Fibroblast of lung (primary cell): Measurements from ENCODE around the gene KRT7. TPM values are rescaled to one million over a fixed set of nuclear protein-coding genes. Genes with fewer than 3 reads are reported as not detected.

Source experiments
- DNase-seq, 2 donors: peaks; one replicate each; pipeline versions ENCODE4 v3.0.0 to v3.0.0-alpha.2; 2010; ENCODE audit warnings: low read depth in 2 of 2
- H2AFZ ChIP-seq: 2 replicates; pipeline ENCODE4 v1.5.1; 2012; ENCODE audit warnings: low read length, control low read depth, inconsistent platforms
- H3K27ac ChIP-seq: 2 replicates; pipeline ENCODE4 v1.5.1; 2011; ENCODE audit warnings: low read length, control low read depth; ENCODE audit not compliant: insufficient read depth
- H3K27me3 ChIP-seq: 2 replicates; pipeline ENCODE4 v1.5.1; 2011; ENCODE audit warnings: mild to moderate bottlenecking, low read length; ENCODE audit not compliant: control insufficient read depth, insufficient read depth
- H3K36me3 ChIP-seq: 2 replicates; pipeline ENCODE4 v1.5.1; 2011; ENCODE audit warnings: low read length; ENCODE audit not compliant: control insufficient read depth, insufficient read depth
- H3K4me1 ChIP-seq: 2 replicates; pipeline ENCODE4 v1.5.1; 2011; ENCODE audit warnings: low read length; ENCODE audit not compliant: control insufficient read depth, insufficient read depth; ENCODE audit errors: extremely low read depth
- H3K4me2 ChIP-seq: 2 replicates; pipeline ENCODE4 v1.5.1; 2011; ENCODE audit warnings: low read length, control low read depth; ENCODE audit not compliant: insufficient read depth; ENCODE audit errors: extremely low read depth
- H3K4me3 ChIP-seq, 4 experiments: fragments of 200-600 bp in 1 of 4; sonication (generic) in 1 of 4; replicated peaks in 1 of 4; 2 replicates each; pipeline ENCODE4 v1.5.1; 2011 to 2016; ENCODE audit warnings: low read length in 4 of 4, low read depth in 3 of 4, mild to moderate bottlenecking in 3 of 4, control low read depth in 2 of 4, inconsistent platforms in 1 of 4, mixed read lengths in 1 of 4; ENCODE audit not compliant: insufficient read depth in 1 of 4; ENCODE audit errors: control extremely low read depth in 1 of 4
- H3K79me2 ChIP-seq: 2 replicates; pipeline ENCODE4 v1.5.1; 2012; ENCODE audit warnings: mild to moderate bottlenecking, low read length, inconsistent platforms; ENCODE audit not compliant: control insufficient read depth, insufficient read depth
- H3K9ac ChIP-seq: 2 replicates; pipeline ENCODE4 v1.5.1; 2011; ENCODE audit warnings: mild to moderate bottlenecking, low read length, control low read depth; ENCODE audit not compliant: insufficient read depth
- H3K9me3 ChIP-seq: 2 replicates; pipeline ENCODE4 v1.5.1; 2012; ENCODE audit warnings: low read depth, low read length; ENCODE audit not compliant: control insufficient read depth, insufficient read depth
- H4K20me1 ChIP-seq: 2 replicates; pipeline ENCODE4 v1.5.1; 2011; ENCODE audit warnings: low read length; ENCODE audit not compliant: control insufficient read depth, insufficient read depth; ENCODE audit errors: extremely low read depth
- CTCF ChIP-seq, 2 donors: IDR thresholded peaks in 1 of 2; conservative IDR thresholded peaks in 1 of 2; 1 replicate in 1 of 2; 2 replicates in 1 of 2; pipeline ENCODE4 v1.5.1; 2011 to 2012; ENCODE audit warnings: low read length in 2 of 2, control low read depth in 1 of 2, inconsistent platforms in 1 of 2, low read depth in 1 of 2, mild to moderate bottlenecking in 1 of 2
- EZH2 ChIP-seq: IDR thresholded peaks from 2 replicates; pipeline ENCODE4 v1.5.1; 2012; ENCODE audit warnings: low read length, control low read depth, mild to moderate bottlenecking; ENCODE audit errors: missing control alignments
- polyA plus RNA-seq, 2 donors: library from polyadenylated mRNA; depleted of rRNA in 1 of 2; stranded (reverse) in 1 of 2; unstranded in 1 of 2; fragments of >200 nt; gene quantifications; 2 replicates each; pipeline ENCODE4 v1.2.1, GENCODE V29; 2011 to 2012; ENCODE audit warnings: missing spikeins in 1 of 2
- total RNA-seq: library from RNA; depleted of rRNA; stranded (reverse); fragments of >200 nt; gene quantifications from 2 replicates; pipeline ENCODE4 v1.2.1, GENCODE V29; 2014

Gene KRT7
- total and polyA plus RNA-seq, 2 donors (not counting 1 experiment from before 2014, with no cell fraction given) = 3.5 to 8.6 TPM

- Histone ChIP-seq H3K27ac (no peak overlapping the region), H3K4me3 (no peak overlapping the region), H3K79me2 (no peaks in the 10 kb centered on the region), H3K4me1 (peaks cover 62% of the 10 kb centered on the region), H3K27me3 (no peaks in the 10 kb centered on the region), H3K4me2 (no peak overlapping the region), H4K20me1 (no peaks in the 10 kb centered on the region), H3K9me3 (no peaks in the 10 kb centered on the region), H2AFZ (no peak overlapping the region), H3K9ac (no peak overlapping the region), H3K36me3 (peaks cover 1% of the 10 kb centered on the region)
- TF ChIP-seq EZH2 (no peak), CTCF (conservative IDR thresholded peaks at IDR 0.05 in 1 of 2, IDR thresholded peaks at IDR 0.05 in 1 of 2; ENCODE audit: low read depth in 1 of 2, low read length in 2 of 2) (no peak)
- DNase-seq = no peak
These were observed 48.2 kb upstream of the KRT7 start for GRCh38 chr12:52184813-52185212.

GRCh38 chr12:52185400-52185967 is 47.6 kb upstream of the KRT7 start:
- Histone ChIP-seq H3K9me3 (no peaks in the 10 kb centered on the region), H3K4me3 (no peak overlapping the region), H4K20me1 (no peaks in the 10 kb centered on the region), H3K27me3 (no peaks in the 10 kb centered on the region), H3K36me3 (peaks cover 1% of the 10 kb centered on the region), H3K79me2 (no peaks in the 10 kb centered on the region), H3K27ac (peak overlapping the region; percentile 80), H3K4me1 (peaks cover 68% of the 10 kb centered on the region), H2AFZ (no peak overlapping the region), H3K9ac (no peak overlapping the region), H3K4me2 (peak overlapping the region; percentile 30)
- no peak for TF ChIP-seq CTCF (conservative IDR thresholded peaks at IDR 0.05 in 1 of 2, IDR thresholded peaks at IDR 0.05 in 1 of 2; ENCODE audit: low read depth in 1 of 2, low read length in 2 of 2)
- no peak for TF ChIP-seq EZH2
- no peak for DNase-seq

GRCh38 chr12:52186118-52186840 is 46.8 kb upstream of the KRT7 start:
- TF ChIP-seq EZH2 (no peak), CTCF (conservative IDR thresholded peaks at IDR 0.05 in 1 of 2, IDR thresholded peaks at IDR 0.05 in 1 of 2; ENCODE audit: low read depth in 1 of 2, low read length in 2 of 2) (no peak)

More at GRCh38 chr12:52186118-52186840, 46.8 kb upstream of the KRT7 start:
- H2AFZ ChIP-seq = peak overlapping the region; percentile 3
- peak; percentile 73 to 93 for DNase-seq
- H3K27ac ChIP-seq = peak overlapping the region; percentile 80
- no peak overlapping the region for H3K4me3 ChIP-seq
- no peaks in the 10 kb centered on the region for H4K20me1 ChIP-seq
- no peaks in the 10 kb centered on the region for H3K9me3 ChIP-seq
- no peaks in the 10 kb centered on the region for H3K27me3 ChIP-seq
- H3K9ac ChIP-seq = no peak overlapping the region
- H3K36me3 ChIP-seq = peaks cover 1% of the 10 kb centered on the region
- peak overlapping the region; percentile 30 for H3K4me2 ChIP-seq
- H3K4me1 ChIP-seq = peaks cover 72% of the 10 kb centered on the region
- H3K79me2 ChIP-seq = no peaks in the 10 kb centered on the region
